Effector memory CD8-positive, alpha-beta T cell (primary cell): Measurements from ENCODE around the gene DUSP7.

Experiments
- ATAC-seq: fragments of 150-1000 bp; cut with Tn5 transposase; replicated peaks from 2 replicates; pipeline ENCODE4 v1.10.0; 2021; ENCODE audit warnings: mild to moderate bottlenecking, moderate library complexity
- DNase-seq, 3 experiments: peaks; one replicate each; pipeline ENCODE4 v3.0.0; 2021
- H3K27ac Mint-ChIP-seq, 2 donors: one replicate each; pipeline ENCODE4 v1.8.0; 2022; ENCODE audit warnings: mild to moderate bottlenecking in 2 of 2, mixed read lengths in 2 of 2, moderate library complexity in 2 of 2
- H3K27me3 Mint-ChIP-seq, 2 donors: one replicate each; pipeline ENCODE4 v1.8.0; 2022; ENCODE audit warnings: mixed read lengths in 2 of 2
- H3K36me3 Mint-ChIP-seq: one replicate; pipeline ENCODE4 v1.8.0; 2022; ENCODE audit warnings: mild to moderate bottlenecking, moderate library complexity, mixed read lengths; ENCODE audit not compliant: insufficient read depth
- H3K4me1 Mint-ChIP-seq, 2 donors: one replicate each; pipeline ENCODE4 v1.8.0; 2022; ENCODE audit warnings: low read depth in 2 of 2, mixed read lengths in 2 of 2
- H3K4me3 Mint-ChIP-seq, 2 donors: one replicate each; pipeline ENCODE4 v1.8.0; 2022; ENCODE audit warnings: mild to moderate bottlenecking in 2 of 2, mixed read lengths in 2 of 2, moderate library complexity in 2 of 2
- H3K9me3 Mint-ChIP-seq, 2 donors: one replicate each; pipeline ENCODE4 v1.8.0; 2022; ENCODE audit warnings: mixed read lengths in 2 of 2

The DUSP7 gene

GRCh38 chr3:52055537-52056351 lies 627 bp downstream of the DUSP7 start:
- ATAC-seq = peak; percentile 14
- Mint-ChIP-seq H3K36me3 (peaks cover 56% of the 10 kb centered on the region), H3K27me3 (no peaks in the 10 kb centered on the region), H3K9me3 (no peaks in the 10 kb centered on the region), H3K4me3 (peak overlapping the region; percentile 91 to 96), H3K27ac (peak overlapping the region; percentile 94 to 96), H3K4me1 (peaks cover 32 to 55% of the 10 kb centered on the region in 2 donors)
- peak; percentile 23 to 47 (median 28) for DNase-seq

DNA sequence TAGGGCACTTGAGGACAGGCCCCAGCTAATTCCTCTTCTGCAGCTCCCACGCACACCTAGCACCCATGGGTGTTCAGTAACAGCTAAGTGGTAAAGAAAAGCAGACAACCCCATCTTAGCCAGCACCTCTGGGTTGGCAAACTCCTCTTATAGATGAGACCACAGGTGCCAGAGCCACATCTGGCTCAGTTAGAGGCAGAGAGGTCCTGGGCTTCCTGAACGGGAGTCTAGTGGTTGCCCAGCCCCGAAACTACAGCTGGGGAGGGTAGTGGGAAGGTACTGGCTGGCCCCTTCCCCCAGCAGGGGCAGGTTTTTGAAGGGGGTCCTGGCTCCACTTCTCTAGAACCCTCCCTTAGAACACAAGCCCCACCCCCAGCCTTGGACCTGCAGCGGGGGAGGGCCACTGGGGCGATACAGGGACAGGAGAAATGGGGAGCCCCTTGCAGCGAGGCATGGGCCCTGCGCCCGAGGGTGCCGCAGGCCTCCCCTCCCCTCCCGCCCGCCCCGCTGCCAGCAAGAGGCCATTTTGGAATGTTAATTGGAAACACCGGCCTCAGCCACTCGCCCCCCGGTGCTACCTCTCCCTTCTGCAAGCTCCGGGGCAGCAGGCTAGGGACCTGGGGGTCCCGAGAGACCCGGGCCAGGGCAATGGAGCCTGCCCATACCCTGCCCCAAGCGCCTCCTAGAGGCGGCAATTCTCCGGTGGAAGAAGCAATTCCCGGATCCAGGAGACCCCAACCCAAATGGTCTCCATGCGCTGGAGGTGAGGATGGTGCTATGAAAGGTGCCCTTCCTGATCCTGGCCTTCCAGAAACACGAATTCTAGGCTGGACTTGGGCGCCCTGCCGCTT lies 1.5 kb downstream of the DUSP7 start:
- no peak for ATAC-seq
- H3K27ac Mint-ChIP-seq = peak overlapping the region; percentile 94 to 96
- peaks cover 64% of the 10 kb centered on the region for H3K36me3 Mint-ChIP-seq
- peak overlapping the region; percentile 91 to 96 for H3K4me3 Mint-ChIP-seq
- no peaks in the 10 kb centered on the region for H3K9me3 Mint-ChIP-seq
- DNase-seq = peak in 1 of 3 experiments; percentile 15
- H3K4me1 Mint-ChIP-seq = peaks cover 39 to 57% of the 10 kb centered on the region in 2 donors
- H3K27me3 Mint-ChIP-seq = no peaks in the 10 kb centered on the region

GRCh38 chr3:52053307-52054304 lies 2.8 kb downstream of the DUSP7 start:
- peaks cover 48 to 62% of the 10 kb centered on the region in 2 donors for H3K4me1 Mint-ChIP-seq
- no peaks in the 10 kb centered on the region for H3K27me3 Mint-ChIP-seq
- no peaks in the 10 kb centered on the region for H3K9me3 Mint-ChIP-seq
- peaks cover 73% of the 10 kb centered on the region for H3K36me3 Mint-ChIP-seq
- ATAC-seq (no peak), DNase-seq (peak in 1 of 3 experiments; percentile 17)
- H3K4me3 Mint-ChIP-seq = peak overlapping the region; percentile 91 to 96
- H3K27ac Mint-ChIP-seq = peak overlapping the region; percentile 94 to 96

- H3K27me3 Mint-ChIP-seq = no peaks in the 10 kb centered on the region
- ATAC-seq (no peak), DNase-seq (peak in 1 of 3 experiments; percentile 18)
- peak overlapping the region; percentile 91 to 96 for H3K4me3 Mint-ChIP-seq
- H3K36me3 Mint-ChIP-seq = peaks cover 73% of the 10 kb centered on the region
- peak overlapping the region; percentile 94 to 96 for H3K27ac Mint-ChIP-seq
- H3K9me3 Mint-ChIP-seq = no peaks in the 10 kb centered on the region
- peaks cover 48 to 62% of the 10 kb centered on the region in 2 donors for H3K4me1 Mint-ChIP-seq
These were observed 3.5 kb downstream of the DUSP7 start for GRCh38 chr3:52052831-52053306.

DNA sequence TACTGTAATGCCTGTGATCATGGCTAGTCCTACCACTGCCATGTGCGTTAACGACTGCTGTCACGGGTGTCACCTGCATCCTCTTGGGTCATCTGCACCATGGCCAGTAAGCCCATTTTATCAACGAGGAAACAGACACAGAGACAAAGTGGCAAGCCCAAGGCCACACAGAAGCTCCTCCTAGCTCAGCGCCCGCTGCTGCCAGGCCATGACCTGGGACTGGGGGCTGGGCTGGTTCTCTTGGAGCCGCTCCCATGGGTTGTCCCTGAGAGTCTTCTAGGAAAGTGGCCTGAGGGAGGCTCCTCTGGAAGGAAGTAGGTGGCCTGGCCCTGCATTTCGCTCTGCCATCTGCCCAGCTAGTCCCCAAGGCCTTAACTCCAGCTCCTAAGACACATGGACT lies 4.9 kb downstream of the DUSP7 start:
- Mint-ChIP-seq H3K27ac (peak overlapping the region; percentile 94 to 96), H3K27me3 (no peaks in the 10 kb centered on the region), H3K4me1 (peaks cover 52 to 54% of the 10 kb centered on the region in 2 donors), H3K9me3 (no peaks in the 10 kb centered on the region), H3K4me3 (peak overlapping the region; percentile 91 to 96), H3K36me3 (peaks cover 61% of the 10 kb centered on the region)
- ATAC-seq = no peak
- no peak for DNase-seq

DNA sequence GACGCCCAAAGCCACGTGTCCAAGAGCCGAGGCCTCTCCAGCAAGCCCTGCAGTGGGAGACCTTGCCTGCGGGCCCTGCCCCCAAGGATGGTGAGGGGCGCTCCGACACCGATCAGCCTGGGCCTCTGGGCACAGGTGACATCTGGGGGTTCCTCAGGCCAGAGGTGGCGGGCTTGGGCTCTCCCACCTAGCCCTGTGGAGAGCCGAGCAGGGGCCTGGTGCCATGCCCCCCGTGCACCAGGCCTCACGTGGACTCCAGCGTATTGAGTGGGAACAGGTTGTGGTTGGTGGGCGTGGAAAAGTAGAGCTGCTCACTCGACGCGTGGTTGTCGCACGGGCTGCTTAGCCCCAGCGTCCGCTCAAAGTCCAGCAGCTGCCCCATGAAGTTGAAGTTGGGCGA lies 5.8 kb downstream of the DUSP7 start:
- peak overlapping the region; percentile 12 to 35 for H3K4me3 Mint-ChIP-seq
- H3K4me1 Mint-ChIP-seq = peaks cover 54 to 56% of the 10 kb centered on the region in 2 donors
- ATAC-seq (no peak), DNase-seq (no peak)
- no peaks in the 10 kb centered on the region for H3K27me3 Mint-ChIP-seq
- no peaks in the 10 kb centered on the region for H3K9me3 Mint-ChIP-seq
- H3K27ac Mint-ChIP-seq = peak overlapping the region; percentile 94 to 96
- H3K36me3 Mint-ChIP-seq = peaks cover 57% of the 10 kb centered on the region

GRCh38 chr3:52049503-52049902 lies 6.9 kb downstream of the DUSP7 start:
- Mint-ChIP-seq H3K36me3 (peaks cover 51% of the 10 kb centered on the region), H3K4me1 (peaks cover 55% of the 10 kb centered on the region in 2 donors), H3K4me3 (peak overlapping the region; percentile 31 to 59), H3K27ac (peak overlapping the region; percentile 93 to 96), H3K9me3 (no peaks in the 10 kb centered on the region), H3K27me3 (no peaks in the 10 kb centered on the region)
- ATAC-seq (no peak), DNase-seq (no peak)

DNA sequence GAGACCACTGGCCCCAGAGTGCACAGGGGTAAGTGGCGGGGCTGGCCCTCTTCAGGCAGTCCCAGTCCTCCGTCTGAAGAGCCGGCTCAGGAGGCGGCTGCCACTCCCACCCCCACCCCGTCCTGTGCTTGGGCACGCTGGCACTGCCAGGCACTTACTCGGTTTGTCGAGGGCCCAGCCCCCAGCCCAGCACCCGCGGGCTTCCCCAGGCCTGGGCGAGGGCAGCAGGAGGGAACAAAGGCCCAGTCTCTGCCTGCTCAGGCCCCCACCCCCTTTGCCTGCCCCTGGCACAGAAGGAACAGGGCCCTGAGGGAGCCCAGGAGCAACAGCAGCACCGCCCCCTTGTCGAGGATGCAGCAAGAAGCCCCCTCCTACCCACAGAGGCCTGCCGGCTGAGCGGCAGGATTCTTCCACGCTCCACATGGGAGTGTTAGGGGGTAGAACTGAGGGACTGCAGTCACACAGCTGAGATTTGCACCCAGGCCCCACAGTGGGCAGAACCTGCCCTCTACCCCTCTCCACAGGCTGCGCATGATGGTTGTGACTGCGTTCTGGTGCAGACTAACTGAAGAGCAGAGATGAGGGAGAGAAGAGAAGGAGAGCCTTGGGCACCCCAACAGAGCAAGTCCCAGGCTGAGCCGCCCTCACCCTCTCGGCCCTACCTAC lies 8.9 kb downstream of the DUSP7 start:
- ATAC-seq (no peak), DNase-seq (no peak)
- peaks cover 35 to 37% of the 10 kb centered on the region in 2 donors for H3K4me1 Mint-ChIP-seq
- H3K27me3 Mint-ChIP-seq = no peaks in the 10 kb centered on the region
- no peaks in the 10 kb centered on the region for H3K9me3 Mint-ChIP-seq
- peaks cover 38% of the 10 kb centered on the region for H3K36me3 Mint-ChIP-seq
- peak overlapping the region; percentile 69 to 96 for H3K27ac Mint-ChIP-seq
- H3K4me3 Mint-ChIP-seq = no peak overlapping the region

DNA sequence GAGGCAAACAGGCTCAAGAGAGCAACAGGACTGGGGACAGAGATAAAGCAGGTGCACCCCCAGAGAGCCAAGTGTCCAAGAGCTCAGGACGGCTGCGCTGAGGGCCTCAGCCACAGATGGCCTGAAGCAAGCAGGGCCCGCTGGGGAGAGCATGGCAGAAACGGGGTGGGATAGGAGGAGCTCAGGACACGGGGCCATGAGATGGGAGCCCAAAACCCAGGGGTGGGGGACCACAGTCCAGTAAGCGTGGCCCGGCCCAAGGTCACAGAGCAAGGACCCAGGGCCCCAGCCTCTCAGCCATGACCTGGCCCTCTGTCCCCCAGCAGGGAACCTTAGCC lies 9.5 kb downstream of the DUSP7 start:
- peaks cover 33% of the 10 kb centered on the region for H3K36me3 Mint-ChIP-seq
- H3K27me3 Mint-ChIP-seq = no peaks in the 10 kb centered on the region
- DNase-seq (no peak), ATAC-seq (no peak)
- H3K27ac Mint-ChIP-seq = peak overlapping the region; percentile 69 to 90
- H3K4me1 Mint-ChIP-seq = peaks cover 34 to 35% of the 10 kb centered on the region in 2 donors
- H3K9me3 Mint-ChIP-seq = no peaks in the 10 kb centered on the region
- no peak overlapping the region for H3K4me3 Mint-ChIP-seq

DNA sequence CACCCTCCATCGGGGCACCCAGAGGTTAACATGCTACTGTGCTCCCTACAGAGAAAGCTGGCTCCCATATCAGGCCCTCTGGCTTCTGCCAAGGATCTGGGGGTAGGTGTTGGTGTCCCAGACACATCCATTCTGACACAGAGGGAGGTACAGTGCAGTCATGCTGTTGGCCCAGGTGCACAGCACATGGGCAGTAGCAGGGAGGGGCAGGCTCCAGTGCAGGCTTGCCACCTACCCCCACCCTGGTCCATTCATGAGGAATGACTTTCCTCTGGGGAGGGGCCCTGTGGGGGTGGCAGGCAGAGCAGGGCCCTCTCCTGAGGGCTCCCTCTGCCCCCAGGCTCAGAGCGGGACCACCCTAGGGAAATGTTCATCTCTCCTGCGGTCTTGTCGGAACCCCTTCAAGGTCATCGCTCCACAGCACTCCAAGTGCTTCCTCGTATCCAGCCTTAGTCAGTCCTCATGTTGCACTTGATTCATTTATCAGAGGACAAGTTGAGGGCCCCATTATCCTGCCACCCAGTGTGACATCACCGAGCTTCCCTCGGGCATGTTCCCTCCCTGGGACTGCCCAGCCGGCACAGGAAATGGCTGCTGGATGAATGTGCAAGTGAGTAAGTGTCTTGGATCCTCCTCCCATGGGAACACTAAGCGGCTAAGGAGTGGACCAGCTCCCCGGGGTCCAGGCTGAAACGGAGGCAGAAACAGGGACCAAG lies 10.0 kb downstream of the DUSP7 start:
- ATAC-seq (no peak), DNase-seq (no peak)
- H3K9me3 Mint-ChIP-seq = no peaks in the 10 kb centered on the region
- H3K4me3 Mint-ChIP-seq = no peak overlapping the region
- peaks cover 31 to 37% of the 10 kb centered on the region in 2 donors for H3K4me1 Mint-ChIP-seq
- no peaks in the 10 kb centered on the region for H3K27me3 Mint-ChIP-seq
- H3K27ac Mint-ChIP-seq = peak overlapping the region; percentile 69 to 90
- peaks cover 28% of the 10 kb centered on the region for H3K36me3 Mint-ChIP-seq

DNA sequence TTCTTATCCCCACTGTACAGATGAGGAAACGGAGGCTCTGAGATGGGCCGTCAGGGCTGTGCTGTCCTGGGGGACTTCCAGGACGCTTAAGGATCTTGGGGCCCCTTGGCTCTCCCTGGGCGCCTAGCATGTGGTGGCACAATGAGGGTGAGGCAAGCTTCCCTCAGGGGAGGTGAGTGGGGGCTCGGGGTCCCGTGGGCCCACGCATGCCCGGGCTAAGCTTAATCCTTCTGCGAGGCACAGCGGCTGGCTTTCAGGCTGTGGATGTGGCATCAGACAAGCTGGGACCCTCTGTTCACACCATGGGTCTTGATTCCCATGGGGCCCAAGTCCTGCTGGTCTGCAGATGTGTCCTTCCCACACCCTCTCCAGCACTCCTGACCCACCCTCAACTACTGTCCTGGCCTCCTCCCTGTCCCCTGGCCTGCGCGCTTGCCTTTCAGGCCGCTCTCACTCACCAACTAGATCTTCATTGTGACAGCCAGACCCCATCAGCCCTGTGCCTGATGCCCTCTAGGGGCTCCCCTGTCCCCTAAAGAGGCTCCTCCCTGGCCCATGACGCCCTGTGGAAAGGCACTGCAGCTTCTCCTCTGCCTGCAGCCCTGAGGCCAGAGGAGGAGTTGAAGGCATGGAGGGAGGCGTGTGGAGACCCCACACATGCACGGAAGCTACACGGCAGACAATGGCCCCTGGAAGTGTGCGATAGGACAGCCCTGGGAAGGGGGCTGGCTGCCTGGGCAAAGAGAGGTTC lies 11.3 kb downstream of the DUSP7 start:
- no peak for DNase-seq
- ATAC-seq = no peak
- Mint-ChIP-seq H3K27me3 (no peaks in the 10 kb centered on the region), H3K4me1 (peaks cover 28 to 30% of the 10 kb centered on the region in 2 donors), H3K27ac (peak overlapping the region; percentile 61 to 90), H3K36me3 (peaks cover 15% of the 10 kb centered on the region), H3K4me3 (no peak overlapping the region), H3K9me3 (no peaks in the 10 kb centered on the region)
